HCT116 (cell line): ENCODE measurements around the gene DYNC2LI1. TPM values are rescaled to one million over a fixed set of nuclear protein-coding genes. Genes with fewer than 3 reads are reported as not detected.

Experiments used
- ATAC-seq: fragments of 200-7000 bp; cut with Tn5 transposase; 2 replicates; pipeline ENCODE4 v1.9.1; 2020; ENCODE audit warnings: mild to moderate bottlenecking, moderate library complexity
- BruUV-seq: library from RNA; stranded (reverse); fragments of 400-500 nt; replicated peaks from 2 replicates; lab custom pipeline; 2021; lab: Mats Ljungman, UMichigan
- CTCF ChIA-PET: fragments of 300-600 bp; sonication (Branson Sonifier 250); formaldehyde crosslinking; loops from one replicate; lab custom pipeline; 2021; ENCODE audit warnings: antibody characterized with exemption; lab: Charles Lee
- POLR2A ChIA-PET: fragments of 300-600, 350-600 bp; sonication (Branson Sonifier 250); formaldehyde crosslinking; loops from one replicate; lab custom pipeline; 2021; ENCODE audit warnings: antibody characterized with exemption; lab: Charles Lee
- RAD21 ChIA-PET, 2 experiments: fragments of 300-600 bp; sonication (Branson Sonifier 250); formaldehyde crosslinking; loops; one replicate each; lab custom pipeline; 2023; ENCODE audit warnings: low total read pairs in 2 of 2; ENCODE audit not compliant: uncharacterized antibody in 2 of 2, unreplicated experiment in 2 of 2, low non-redundant PET in 1 of 2; lab: Charles Lee
- DNase-seq: peaks from one replicate; pipeline ENCODE4 v3.0.0-alpha.2; 2010; ENCODE audit warnings: low read depth, low spot score
- H2AFZ ChIP-seq: fragments of 200-600 bp; shearing (Covaris generic), sonication (generic); 2 replicates; pipeline ENCODE4 v1.6.1; 2017; ENCODE audit warnings: low read depth, mixed run types, mixed read lengths, antibody characterized with exemption, low read length; ENCODE audit not compliant: poor library complexity, severe bottlenecking
- H3K27ac ChIP-seq: 2 replicates; pipeline ENCODE4 v1.5.1; 2012; ENCODE audit warnings: low read depth, low read length
- H3K27me3 ChIP-seq: fragments of 200-600 bp; sonication (generic); 2 replicates; pipeline ENCODE4 v1.6.1; 2016; ENCODE audit warnings: mixed run types, low read length, mixed read lengths; ENCODE audit not compliant: insufficient read depth
- H3K36me3 ChIP-seq, 2 experiments: fragments of 200-500 bp in 1 of 2; fragments of 200-600 bp in 1 of 2; sonication (Bioruptor generic) in 1 of 2; sonication (generic) in 1 of 2; 2 replicates each; pipeline versions ENCODE4 v1.5.1 to v1.6.1; 2014 to 2016; ENCODE audit warnings: low read length in 2 of 2, inconsistent platforms in 1 of 2, mixed read lengths in 1 of 2, mixed run types in 1 of 2; ENCODE audit not compliant: insufficient read depth in 2 of 2, control insufficient read depth in 1 of 2
- H3K4me1 ChIP-seq, 2 experiments: fragments of 200-600 bp in 1 of 2; sonication (generic) in 1 of 2; 2 replicates each; pipeline versions ENCODE4 v1.5.1 to v1.6.1; 2012 to 2017; ENCODE audit warnings: low read length in 2 of 2, inconsistent platforms in 1 of 2, mild to moderate bottlenecking in 1 of 2, mixed read lengths in 1 of 2, mixed run types in 1 of 2, moderate library complexity in 1 of 2; ENCODE audit not compliant: insufficient read depth in 2 of 2, control insufficient read depth in 1 of 2
- H3K4me2 ChIP-seq: fragments of 200-600 bp; sonication (generic); 2 replicates; pipeline ENCODE4 v1.6.1; 2017; ENCODE audit warnings: mixed run types, low read length, mixed read lengths
- H3K4me3 ChIP-seq, 2 experiments: fragments of 200-600 bp in 1 of 2; sonication (generic) in 1 of 2; replicated peaks in 1 of 2; 2 replicates each; pipeline ENCODE4 v1.5.1; 2011 to 2016; ENCODE audit warnings: low read length in 2 of 2, control low read depth in 1 of 2, low read depth in 1 of 2, mild to moderate bottlenecking in 1 of 2, mixed read lengths in 1 of 2, mixed run types in 1 of 2
- H3K79me2 ChIP-seq: fragments of 200-600 bp; sonication (generic); 2 replicates; pipeline ENCODE4 v1.6.1; 2017; ENCODE audit warnings: mild to moderate bottlenecking, mixed run types, low read length, moderate library complexity, mixed read lengths; ENCODE audit not compliant: insufficient read depth
- H3K9ac ChIP-seq: fragments of 200-600 bp; sonication (generic); 2 replicates; pipeline ENCODE4 v1.6.1; 2016; ENCODE audit warnings: low read length, mixed read lengths
- H3K9me2 ChIP-seq: fragments of 200-600 bp; sonication (generic), shearing (Covaris generic); 2 replicates; pipeline ENCODE4 v1.6.1; 2017; ENCODE audit warnings: mixed run types, mild to moderate bottlenecking, moderate library complexity; ENCODE audit not compliant: insufficient read depth
- H3K9me3 ChIP-seq, 2 experiments: fragments of 200-500 bp in 1 of 2; fragments of 200-600 bp in 1 of 2; sonication (Bioruptor generic) in 1 of 2; sonication (generic) in 1 of 2; 2 replicates each; pipeline ENCODE4 v1.6.1; 2014 to 2017; ENCODE audit warnings: low read length in 2 of 2, mixed read lengths in 2 of 2, inconsistent platforms in 1 of 2, low read depth in 1 of 2, mild to moderate bottlenecking in 1 of 2, mixed run types in 1 of 2, moderate library complexity in 1 of 2; ENCODE audit not compliant: control insufficient read depth in 1 of 2, insufficient read depth in 1 of 2
- H4K20me1 ChIP-seq: fragments of 200-600 bp; sonication (generic), shearing (Covaris generic); 2 replicates; pipeline ENCODE4 v1.6.1; 2017; ENCODE audit warnings: mixed run types, mild to moderate bottlenecking, moderate library complexity; ENCODE audit not compliant: insufficient read depth
- CBX3 ChIP-seq: IDR thresholded peaks from 2 replicates; pipeline ENCODE4 v1.6.1; 2012; ENCODE audit warnings: low read depth
- CEBPB ChIP-seq: IDR thresholded peaks from 2 replicates; pipeline ENCODE4 v1.6.1; 2012; ENCODE audit warnings: low read depth
- EGR1 ChIP-seq: IDR thresholded peaks from 2 replicates; pipeline ENCODE4 v1.6.1; 2012; ENCODE audit warnings: low read depth
- EZH2 ChIP-seq: fragments of 200-600 bp; sonication (generic); IDR thresholded peaks from 2 replicates; pipeline ENCODE4 v1.6.1; 2017; ENCODE audit warnings: antibody characterized with exemption, mixed run types
- FOSL1 ChIP-seq: IDR thresholded peaks from 2 replicates; pipeline ENCODE4 v1.6.1; 2012; ENCODE audit warnings: low read depth
- JUND ChIP-seq: IDR thresholded peaks from 2 replicates; pipeline ENCODE4 v1.6.1; 2012
- POLR2AphosphoS5 ChIP-seq: IDR thresholded peaks from 2 replicates; pipeline ENCODE4 v1.6.1; 2011; ENCODE audit warnings: mild to moderate bottlenecking, low read depth, low read length, moderate library complexity
- RAD21 ChIP-seq: IDR thresholded peaks from 2 replicates; pipeline ENCODE4 v1.6.1; 2012; ENCODE audit warnings: low read depth, mild to moderate bottlenecking
- SIN3A ChIP-seq: IDR thresholded peaks from 2 replicates; pipeline ENCODE4 v1.6.1; 2012; ENCODE audit warnings: low read depth
- SP1 ChIP-seq: IDR thresholded peaks from 2 replicates; pipeline ENCODE4 v1.6.1; 2012; ENCODE audit warnings: low read depth
- SRF ChIP-seq: IDR thresholded peaks from 2 replicates; pipeline ENCODE4 v1.6.1; 2012; ENCODE audit warnings: low read depth
- TCF7L2 ChIP-seq: IDR thresholded peaks from 2 replicates; pipeline ENCODE4 v1.7.0; 2011; ENCODE audit warnings: borderline replicate concordance, inconsistent platforms; ENCODE audit not compliant: insufficient read depth, insufficient read length; ENCODE audit errors: extremely low read depth
- ZBTB33 ChIP-seq: IDR thresholded peaks from 2 replicates; pipeline ENCODE4 v1.6.1; 2011; ENCODE audit warnings: mild to moderate bottlenecking, low read length, moderate library complexity; ENCODE audit not compliant: insufficient replicate concordance; ENCODE audit errors: extremely low read depth
- ZFX ChIP-seq: fragments of 450-650 bp; IDR thresholded peaks from 2 replicates; pipeline ENCODE4 v1.6.1; 2017
- ZNF274 ChIP-seq: fragments of 200-500 bp; sonication (Bioruptor generic); IDR thresholded peaks from 2 replicates; pipeline ENCODE4 v1.6.1; 2014; ENCODE audit warnings: mild to moderate bottlenecking, low read depth, low read length, inconsistent platforms
- intact Hi-C: fragments of 100-400 bp; cut with micrococcal nuclease; formaldehyde crosslinking; loops from 2 replicates; pipeline ENCODE4 v1.10.0; 2022
- total RNA-seq: library from RNA; stranded (reverse); gene quantifications from one replicate; pipeline ENCODE4 v1.2.1, GENCODE V29; 2021; ENCODE audit not compliant: unreplicated experiment
- TF ChIP-seq, protein P1 (sequence below): IDR thresholded peaks from 2 replicates; pipeline ENCODE4 v1.6.1; 2012; ENCODE audit warnings: low read depth
- TF ChIP-seq, protein P2 (sequence below): IDR thresholded peaks from 2 replicates; pipeline ENCODE4 v1.6.1; 2012

The DYNC2LI1 gene
- total RNA-seq, 1 experiment from 2014 or later = 16.7 TPM

DNA sequence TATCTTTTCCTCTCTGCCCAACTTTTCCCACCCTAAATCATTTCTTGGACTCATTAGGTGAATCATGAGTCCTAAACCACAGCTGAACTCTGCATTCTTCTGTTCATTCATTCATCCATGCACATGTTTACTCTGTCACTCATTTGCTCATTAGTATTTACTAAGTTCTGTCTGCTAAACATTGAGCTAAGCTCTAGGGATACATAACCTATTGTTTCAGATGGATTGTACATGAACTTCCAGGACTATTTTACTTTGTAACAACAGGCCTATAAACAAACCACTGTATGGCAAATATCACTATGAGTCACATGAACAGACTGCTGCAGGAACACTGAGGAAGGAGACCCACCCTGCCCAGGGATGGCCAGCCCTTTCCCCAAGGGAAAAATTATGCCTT, 14.6 kb upstream of the DYNC2LI1 start:
- H3K9ac ChIP-seq = peak overlapping the region; percentile 10; the same call in 1 of the 2 replicates
- H3K9me3 ChIP-seq = no peaks in the 10 kb centered on the region
- peak; percentile 88 for ATAC-seq
- no peak overlapping the region for H3K4me3 ChIP-seq
- H3K4me1 ChIP-seq = peaks cover 0 to 17% of the 10 kb centered on the region in 2 experiments; a peak in 2 of 4 replicates
- peak overlapping the region; percentile 4 for H2AFZ ChIP-seq
- no peaks in the 10 kb centered on the region for H4K20me1 ChIP-seq
- intact Hi-C loops = no loop called here
- DNase-seq = peak; percentile 23
- no peaks in the 10 kb centered on the region for H3K9me2 ChIP-seq
- H3K36me3 ChIP-seq = no peaks in the 10 kb centered on the region
- ChIA-PET CTCF (no interaction called here), POLR2A (no interaction called here), RAD21 (no interaction called here)
- BruUV-seq = no TSS peak
- peak overlapping the region; percentile 52 for H3K4me2 ChIP-seq
- no peaks in the 10 kb centered on the region for H3K79me2 ChIP-seq
- H3K27me3 ChIP-seq = no peaks in the 10 kb centered on the region
- H3K27ac ChIP-seq = no peak overlapping the region
- TF ChIP-seq JUND (peak; percentile 32), FOSL1 (peak; percentile 59; the same call in 1 of the 2 replicates), SP1 (peak; percentile 39; the same call in 1 of the 2 replicates), SIN3A (no peak), CBX3 (peak; percentile 44; the same call in 1 of the 2 replicates), ZBTB33 (no peak)

- no peaks in the 10 kb centered on the region for H3K9me3 ChIP-seq
- no peak overlapping the region for H3K9ac ChIP-seq
- H3K27me3 ChIP-seq = no peaks in the 10 kb centered on the region
- H3K36me3 ChIP-seq = no peaks in the 10 kb centered on the region
- H3K79me2 ChIP-seq = no peaks in the 10 kb centered on the region
- no peaks in the 10 kb centered on the region for H4K20me1 ChIP-seq
- ChIA-PET POLR2A (no interaction called here), RAD21 (no interaction called here), CTCF (no interaction called here)
- no TSS peak for BruUV-seq
- H3K4me3 ChIP-seq = no peak overlapping the region
- DNase-seq (no peak), ATAC-seq (no peak)
- peaks cover 0 to 17% of the 10 kb centered on the region in 2 experiments; a peak in 2 of 4 replicates for H3K4me1 ChIP-seq
- H3K9me2 ChIP-seq = no peaks in the 10 kb centered on the region
- intact Hi-C loops = no loop called here
- no peak overlapping the region for H2AFZ ChIP-seq
- H3K27ac ChIP-seq = no peak overlapping the region
- H3K4me2 ChIP-seq = no peak overlapping the region
- TF ChIP-seq, protein P1, sequence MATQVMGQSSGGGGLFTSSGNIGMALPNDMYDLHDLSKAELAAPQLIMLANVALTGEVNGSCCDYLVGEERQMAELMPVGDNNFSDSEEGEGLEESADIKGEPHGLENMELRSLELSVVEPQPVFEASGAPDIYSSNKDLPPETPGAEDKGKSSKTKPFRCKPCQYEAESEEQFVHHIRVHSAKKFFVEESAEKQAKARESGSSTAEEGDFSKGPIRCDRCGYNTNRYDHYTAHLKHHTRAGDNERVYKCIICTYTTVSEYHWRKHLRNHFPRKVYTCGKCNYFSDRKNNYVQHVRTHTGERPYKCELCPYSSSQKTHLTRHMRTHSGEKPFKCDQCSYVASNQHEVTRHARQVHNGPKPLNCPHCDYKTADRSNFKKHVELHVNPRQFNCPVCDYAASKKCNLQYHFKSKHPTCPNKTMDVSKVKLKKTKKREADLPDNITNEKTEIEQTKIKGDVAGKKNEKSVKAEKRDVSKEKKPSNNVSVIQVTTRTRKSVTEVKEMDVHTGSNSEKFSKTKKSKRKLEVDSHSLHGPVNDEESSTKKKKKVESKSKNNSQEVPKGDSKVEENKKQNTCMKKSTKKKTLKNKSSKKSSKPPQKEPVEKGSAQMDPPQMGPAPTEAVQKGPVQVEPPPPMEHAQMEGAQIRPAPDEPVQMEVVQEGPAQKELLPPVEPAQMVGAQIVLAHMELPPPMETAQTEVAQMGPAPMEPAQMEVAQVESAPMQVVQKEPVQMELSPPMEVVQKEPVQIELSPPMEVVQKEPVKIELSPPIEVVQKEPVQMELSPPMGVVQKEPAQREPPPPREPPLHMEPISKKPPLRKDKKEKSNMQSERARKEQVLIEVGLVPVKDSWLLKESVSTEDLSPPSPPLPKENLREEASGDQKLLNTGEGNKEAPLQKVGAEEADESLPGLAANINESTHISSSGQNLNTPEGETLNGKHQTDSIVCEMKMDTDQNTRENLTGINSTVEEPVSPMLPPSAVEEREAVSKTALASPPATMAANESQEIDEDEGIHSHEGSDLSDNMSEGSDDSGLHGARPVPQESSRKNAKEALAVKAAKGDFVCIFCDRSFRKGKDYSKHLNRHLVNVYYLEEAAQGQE = no peak
- TF ChIP-seq ZFX = no peak
- TF ChIP-seq CBX3 = no peak
- TF ChIP-seq FOSL1 = no peak
- TF ChIP-seq CEBPB = no peak
- no peak for TF ChIP-seq SP1
- TF ChIP-seq RAD21 = no peak
- no peak for TF ChIP-seq EGR1
- no peak for TF ChIP-seq ZNF274
- no peak for TF ChIP-seq SIN3A
- no peak for TF ChIP-seq POLR2AphosphoS5
- no peak for TF ChIP-seq EZH2
- TF ChIP-seq, protein P2, sequence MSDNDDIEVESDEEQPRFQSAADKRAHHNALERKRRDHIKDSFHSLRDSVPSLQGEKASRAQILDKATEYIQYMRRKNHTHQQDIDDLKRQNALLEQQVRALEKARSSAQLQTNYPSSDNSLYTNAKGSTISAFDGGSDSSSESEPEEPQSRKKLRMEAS = no peak
- TF ChIP-seq SRF = no peak
- no peak for TF ChIP-seq TCF7L2
Measured at GRCh38 chr2:43762286-43762685, 11.6 kb upstream of the DYNC2LI1 start.
